Transverse colon (tissue), 4 donors: ENCODE measurements around the gene CTNNA1. TPM values are rescaled to one million over a fixed set of nuclear protein-coding genes. Genes with fewer than 3 reads are reported as not detected.

Source experiments
- DNase-seq: peaks from one replicate; pipeline ENCODE4 v3.0.0-alpha.2; 2019
- H3K27ac ChIP-seq, 4 donors: fragments of 200-600 bp; sonication (generic); 2 replicates each; pipeline ENCODE4 v1.5.1; 2016 to 2018; ENCODE audit warnings: inconsistent platforms in 4 of 4
- H3K27me3 ChIP-seq: fragments of 200-600 bp; sonication (generic); 2 replicates; pipeline ENCODE4 v1.5.1; 2017; ENCODE audit warnings: inconsistent platforms
- H3K36me3 ChIP-seq, 4 donors: fragments of 200-600 bp; sonication (generic); 2 replicates each; pipeline ENCODE4 v1.5.1; 2017 to 2019; ENCODE audit warnings: inconsistent platforms in 4 of 4
- H3K4me1 ChIP-seq, 4 donors: fragments of 200-600 bp; sonication (generic); 2 replicates each; pipeline ENCODE4 v1.5.1; 2017 to 2020; ENCODE audit warnings: inconsistent platforms in 4 of 4
- H3K4me3 ChIP-seq, 4 donors: fragments of 200-600 bp; sonication (generic); 1 replicate in 1 of 4; 2 replicates in 3 of 4; pipeline versions ENCODE4 v1.5.1 to v1.6.1; 2017 to 2019; ENCODE audit warnings: inconsistent platforms in 4 of 4
- H3K9me3 ChIP-seq, 2 donors: fragments of 200-600 bp; sonication (generic); 2 replicates each; pipeline ENCODE4 v1.5.1; 2017 to 2019; ENCODE audit warnings: inconsistent platforms in 2 of 2
- EP300 ChIP-seq: sonication (generic); formaldehyde crosslinking; IDR thresholded peaks from one replicate; pipeline ENCODE4 v1.6.1; 2017; ENCODE audit warnings: antibody characterized with exemption, low read depth
- POLR2A ChIP-seq: fragments of 450-650 bp; IDR thresholded peaks from one replicate; pipeline ENCODE4 v1.6.1; 2016; ENCODE audit warnings: antibody characterized with exemption, mild to moderate bottlenecking, moderate library complexity
- POLR2AphosphoS5 ChIP-seq, 3 donors: sonication (generic); formaldehyde crosslinking; IDR thresholded peaks; one replicate each; pipeline ENCODE4 v1.6.1; 2016; ENCODE audit warnings: antibody characterized with exemption in 3 of 3
- WGBS, 2 donors: methylation state at CpG; one replicate each; pipeline ENCODE4 v1.1.5; 2018; ENCODE audit warnings: low coverage in 1 of 2; 5-methylcytosine and 5-hydroxymethylcytosine counted together
- in situ Hi-C, 4 donors: fragments of 200-750 bp; cut with MboI; loops; one replicate each; pipeline versions ENCODE4 v1.15.0 to v1.15.1; 2017; ENCODE audit warnings: low sequenced_read_pairs in 3 of 4, low pct_ligation_motif_present in 1 of 4, low pct_unique_long_range_greater_than_20kb in 1 of 4
- intact Hi-C: fragments of 100-400 bp; cut with DNase I; formaldehyde crosslinking; loops from one replicate; pipeline ENCODE4 v1.15.1; 2023; ENCODE audit warnings: low total_unique reads
- total RNA-seq, 4 donors: library from RNA; depleted of rRNA; stranded (reverse); fragments of >200 nt; gene quantifications; one replicate each; pipeline ENCODE4 v1.1.0, GENCODE V29; 2016
- TF ChIP-seq, protein P1 (sequence below), 5 experiments: fragments of 200-600 bp in 3 of 5; fragments of 450-650 bp in 2 of 5; sonication (generic) in 3 of 5; IDR thresholded peaks; 1 replicate in 2 of 5; 2 replicates in 3 of 5; pipeline ENCODE4 v1.5.1; 2016 to 2017; ENCODE audit warnings: antibody characterized with exemption in 5 of 5, inconsistent platforms in 3 of 5, mild to moderate bottlenecking in 2 of 5, moderate library complexity in 1 of 5

CTNNA1 gene
- total RNA-seq, 4 donors from 2014 or later: 272 to 381 (median 316) TPM

DNA sequence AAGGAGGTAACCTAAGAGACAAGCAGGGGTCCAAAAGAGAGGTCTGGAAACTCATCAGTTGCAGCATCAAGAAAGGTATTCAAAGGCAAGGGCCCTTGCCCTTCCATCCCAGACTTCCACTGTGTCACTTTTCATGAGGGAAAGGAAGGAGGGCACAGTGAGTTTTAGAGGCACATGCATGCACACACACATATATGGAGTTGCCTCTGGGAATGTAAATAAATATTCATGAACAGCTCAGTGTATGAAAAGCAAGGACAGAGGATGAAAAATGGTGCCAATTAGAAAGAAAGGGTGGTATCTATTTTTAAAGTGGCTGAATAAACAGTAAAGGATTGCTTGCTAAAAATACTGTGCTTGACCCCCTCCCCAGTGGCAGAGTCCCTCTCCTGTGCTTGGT is 227.2 kb downstream of the CTNNA1 start:
- no peak overlapping the region for H3K4me3 ChIP-seq
- intact Hi-C loops: no loop called here
- DNase-seq: no peak

GRCh38 chr5:138981131-138981530 is 227.9 kb downstream of the CTNNA1 start:
- TF ChIP-seq, protein P1, sequence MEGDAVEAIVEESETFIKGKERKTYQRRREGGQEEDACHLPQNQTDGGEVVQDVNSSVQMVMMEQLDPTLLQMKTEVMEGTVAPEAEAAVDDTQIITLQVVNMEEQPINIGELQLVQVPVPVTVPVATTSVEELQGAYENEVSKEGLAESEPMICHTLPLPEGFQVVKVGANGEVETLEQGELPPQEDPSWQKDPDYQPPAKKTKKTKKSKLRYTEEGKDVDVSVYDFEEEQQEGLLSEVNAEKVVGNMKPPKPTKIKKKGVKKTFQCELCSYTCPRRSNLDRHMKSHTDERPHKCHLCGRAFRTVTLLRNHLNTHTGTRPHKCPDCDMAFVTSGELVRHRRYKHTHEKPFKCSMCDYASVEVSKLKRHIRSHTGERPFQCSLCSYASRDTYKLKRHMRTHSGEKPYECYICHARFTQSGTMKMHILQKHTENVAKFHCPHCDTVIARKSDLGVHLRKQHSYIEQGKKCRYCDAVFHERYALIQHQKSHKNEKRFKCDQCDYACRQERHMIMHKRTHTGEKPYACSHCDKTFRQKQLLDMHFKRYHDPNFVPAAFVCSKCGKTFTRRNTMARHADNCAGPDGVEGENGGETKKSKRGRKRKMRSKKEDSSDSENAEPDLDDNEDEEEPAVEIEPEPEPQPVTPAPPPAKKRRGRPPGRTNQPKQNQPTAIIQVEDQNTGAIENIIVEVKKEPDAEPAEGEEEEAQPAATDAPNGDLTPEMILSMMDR (IDR thresholded peaks at IDR 0.05): no peak
- no peak for TF ChIP-seq POLR2A
- no peak for TF ChIP-seq EP300
- TF ChIP-seq POLR2AphosphoS5 (IDR thresholded peaks at IDR 0.05): no peak
- DNase-seq: no peak
- H3K9me3 ChIP-seq: no peaks in the 10 kb centered on the region
- H3K4me3 ChIP-seq: no peak overlapping the region
- intact Hi-C loops: no loop called here
- no peaks in the 10 kb centered on the region for H3K27me3 ChIP-seq
- H3K27ac ChIP-seq: no peak overlapping the region
- in situ Hi-C loops: no loop called here
- 80 to 90% methylated on average over 1 to 3 of the region's 3 CpGs for WGBS, 2 donors
- no peaks in the 10 kb centered on the region for H3K36me3 ChIP-seq
- no peaks in the 10 kb centered on the region for H3K4me1 ChIP-seq

More for the DNA sequence above, 227.2 kb downstream of the CTNNA1 start:
- Histone ChIP-seq H3K9me3 (no peaks in the 10 kb centered on the region), H3K27me3 (no peaks in the 10 kb centered on the region), H3K4me1 (no peaks in the 10 kb centered on the region), H3K27ac (no peak overlapping the region), H3K36me3 (no peaks in the 10 kb centered on the region)
- no peak for TF ChIP-seq EP300
- TF ChIP-seq POLR2AphosphoS5 (IDR thresholded peaks at IDR 0.05): no peak
- TF ChIP-seq, protein P1 (IDR thresholded peaks at IDR 0.05): no peak
- TF ChIP-seq POLR2A: no peak
- in situ Hi-C loops: no loop called here

DNA sequence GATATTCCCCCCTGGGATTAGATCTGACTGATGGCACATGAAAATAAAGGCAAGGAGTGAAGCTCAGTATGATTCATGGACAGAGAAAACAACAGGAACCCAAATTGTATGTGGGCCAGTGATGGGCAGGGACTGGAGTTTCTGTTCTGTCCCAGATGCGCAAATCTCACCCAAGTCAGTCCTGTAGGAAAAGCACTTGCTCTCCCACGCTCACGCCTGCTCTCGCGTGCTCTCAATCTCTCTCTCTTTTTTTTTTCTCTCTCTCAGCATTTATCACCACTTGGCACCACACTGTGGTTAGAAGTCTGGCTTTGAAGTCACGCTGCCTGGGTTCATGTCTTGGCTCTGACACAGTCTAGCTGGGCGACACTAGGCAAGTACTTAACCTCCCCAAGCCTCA is 228.4 kb downstream of the CTNNA1 start:
- no peak overlapping the region for H3K27ac ChIP-seq
- TF ChIP-seq POLR2AphosphoS5 (IDR thresholded peaks at IDR 0.05) (no peak), POLR2A (no peak), EP300 (no peak)
- TF ChIP-seq, protein P1 (IDR thresholded peaks at IDR 0.05): no peak
- H3K27me3 ChIP-seq: no peaks in the 10 kb centered on the region
- no peaks in the 10 kb centered on the region for H3K36me3 ChIP-seq
- no peaks in the 10 kb centered on the region for H3K4me1 ChIP-seq
- 76 to 95% methylated on average over 4 to 7 of the region's 7 CpGs for WGBS, 2 donors
- intact Hi-C loops (no loop called here), in situ Hi-C loops (no loop called here)
- H3K4me3 ChIP-seq: no peak overlapping the region
- DNase-seq: no peak
- H3K9me3 ChIP-seq: no peaks in the 10 kb centered on the region

DNA sequence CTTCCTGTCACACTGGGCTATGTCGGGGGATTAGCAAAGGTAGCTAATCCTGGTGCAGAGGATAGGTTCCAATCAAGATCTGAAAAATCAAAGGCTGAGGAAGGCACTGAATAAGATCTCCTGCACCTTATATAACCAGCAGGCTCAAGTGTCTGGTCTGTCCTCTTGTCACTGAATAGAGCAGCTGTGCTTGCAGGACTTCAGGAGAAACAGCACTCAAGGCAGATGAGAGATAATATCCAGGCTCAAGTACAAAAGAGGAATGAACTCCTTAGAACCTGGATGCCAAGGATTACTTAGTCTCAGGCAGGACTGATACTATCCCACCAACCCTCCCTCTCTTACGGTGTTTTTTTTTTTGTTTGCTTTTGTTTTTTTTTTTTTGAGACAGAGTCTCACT is 230.8 kb downstream of the CTNNA1 start:
- Histone ChIP-seq H3K27ac (no peak overlapping the region), H3K4me3 (no peak overlapping the region), H3K4me1 (no peaks in the 10 kb centered on the region), H3K36me3 (no peaks in the 10 kb centered on the region), H3K27me3 (no peaks in the 10 kb centered on the region), H3K9me3 (no peaks in the 10 kb centered on the region)
- TF ChIP-seq POLR2AphosphoS5 (IDR thresholded peaks at IDR 0.05) (no peak), POLR2A (no peak), EP300 (no peak)
- TF ChIP-seq, protein P1 (IDR thresholded peaks at IDR 0.05): no peak
- no peak for DNase-seq
- whole genome bisulfite sequencing, 2 donors: 92% methylated on average over 2 of the region's 2 CpGs; no CpG with 5 or more reads in 1 of the 2 donors
- in situ Hi-C loops: no loop called here
- intact Hi-C loops: no loop called here

Other genes starting within 250 kb of the CTNNA1 start
- 10 to 100 TPM; 39.8 to 66.6 (median 54.1) TPM for gene ETF1, start 210.2 kb upstream of the CTNNA1 start, total RNA-seq
- gene HSPA9, start 178.0 kb upstream of the CTNNA1 start, total RNA-seq: 100 to 1,000 TPM in 3 of 4 donors, 10 to 100 TPM in 1; 82.7 to 236 (median 175) TPM
- 1 to 10 TPM in 2 of 4 donors, under 1 TPM in 1, not detected in 1; 0.32 to 1.5 (median 1.1) TPM for gene LRRTM2, start 121.9 kb downstream of the CTNNA1 start, total RNA-seq